Activated naive CD4-positive, alpha-beta T cell treated with anti-CD3 and anti-CD28 coated beads, Interleukin-2, amount 10 ng/mL, durations not matched to agents 7 days and 5 days (primary cell): ENCODE measurements around the gene RRP12.
A peak's percentile ranks its signal among the peaks of the same experiment; 100 is the strongest.

Experiments used
- CTCF ChIA-PET: fragments of 350-600 bp; sonication (Branson Sonifier 250); formaldehyde crosslinking; loops from one replicate; lab custom pipeline; 2021; ENCODE audit warnings: antibody characterized with exemption; lab: Charles Lee
- DNase-seq: peaks from one replicate; pipeline ENCODE4 v3.0.0-alpha.2; 2020
- H3K27ac Mint-ChIP-seq: one replicate; pipeline ENCODE4 v1.8.0; 2021; ENCODE audit warnings: mild to moderate bottlenecking, moderate library complexity, mixed read lengths
- H3K27me3 Mint-ChIP-seq: one replicate; pipeline ENCODE4 v1.8.0; 2021; ENCODE audit warnings: mild to moderate bottlenecking, mixed read lengths
- H3K36me3 Mint-ChIP-seq: one replicate; pipeline ENCODE4 v1.8.0; 2021; ENCODE audit warnings: mixed read lengths
- H3K4me1 Mint-ChIP-seq: one replicate; pipeline ENCODE4 v1.8.0; 2021; ENCODE audit warnings: mixed read lengths
- H3K4me3 Mint-ChIP-seq: one replicate; pipeline ENCODE4 v1.8.0; 2021; ENCODE audit warnings: mild to moderate bottlenecking, moderate library complexity, mixed read lengths
- H3K9me3 Mint-ChIP-seq: one replicate; pipeline ENCODE4 v1.8.0; 2021; ENCODE audit warnings: mixed read lengths

Gene RRP12, protein sequence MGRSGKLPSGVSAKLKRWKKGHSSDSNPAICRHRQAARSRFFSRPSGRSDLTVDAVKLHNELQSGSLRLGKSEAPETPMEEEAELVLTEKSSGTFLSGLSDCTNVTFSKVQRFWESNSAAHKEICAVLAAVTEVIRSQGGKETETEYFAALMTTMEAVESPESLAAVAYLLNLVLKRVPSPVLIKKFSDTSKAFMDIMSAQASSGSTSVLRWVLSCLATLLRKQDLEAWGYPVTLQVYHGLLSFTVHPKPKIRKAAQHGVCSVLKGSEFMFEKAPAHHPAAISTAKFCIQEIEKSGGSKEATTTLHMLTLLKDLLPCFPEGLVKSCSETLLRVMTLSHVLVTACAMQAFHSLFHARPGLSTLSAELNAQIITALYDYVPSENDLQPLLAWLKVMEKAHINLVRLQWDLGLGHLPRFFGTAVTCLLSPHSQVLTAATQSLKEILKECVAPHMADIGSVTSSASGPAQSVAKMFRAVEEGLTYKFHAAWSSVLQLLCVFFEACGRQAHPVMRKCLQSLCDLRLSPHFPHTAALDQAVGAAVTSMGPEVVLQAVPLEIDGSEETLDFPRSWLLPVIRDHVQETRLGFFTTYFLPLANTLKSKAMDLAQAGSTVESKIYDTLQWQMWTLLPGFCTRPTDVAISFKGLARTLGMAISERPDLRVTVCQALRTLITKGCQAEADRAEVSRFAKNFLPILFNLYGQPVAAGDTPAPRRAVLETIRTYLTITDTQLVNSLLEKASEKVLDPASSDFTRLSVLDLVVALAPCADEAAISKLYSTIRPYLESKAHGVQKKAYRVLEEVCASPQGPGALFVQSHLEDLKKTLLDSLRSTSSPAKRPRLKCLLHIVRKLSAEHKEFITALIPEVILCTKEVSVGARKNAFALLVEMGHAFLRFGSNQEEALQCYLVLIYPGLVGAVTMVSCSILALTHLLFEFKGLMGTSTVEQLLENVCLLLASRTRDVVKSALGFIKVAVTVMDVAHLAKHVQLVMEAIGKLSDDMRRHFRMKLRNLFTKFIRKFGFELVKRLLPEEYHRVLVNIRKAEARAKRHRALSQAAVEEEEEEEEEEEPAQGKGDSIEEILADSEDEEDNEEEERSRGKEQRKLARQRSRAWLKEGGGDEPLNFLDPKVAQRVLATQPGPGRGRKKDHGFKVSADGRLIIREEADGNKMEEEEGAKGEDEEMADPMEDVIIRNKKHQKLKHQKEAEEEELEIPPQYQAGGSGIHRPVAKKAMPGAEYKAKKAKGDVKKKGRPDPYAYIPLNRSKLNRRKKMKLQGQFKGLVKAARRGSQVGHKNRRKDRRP (N-terminal part only)

DNA sequence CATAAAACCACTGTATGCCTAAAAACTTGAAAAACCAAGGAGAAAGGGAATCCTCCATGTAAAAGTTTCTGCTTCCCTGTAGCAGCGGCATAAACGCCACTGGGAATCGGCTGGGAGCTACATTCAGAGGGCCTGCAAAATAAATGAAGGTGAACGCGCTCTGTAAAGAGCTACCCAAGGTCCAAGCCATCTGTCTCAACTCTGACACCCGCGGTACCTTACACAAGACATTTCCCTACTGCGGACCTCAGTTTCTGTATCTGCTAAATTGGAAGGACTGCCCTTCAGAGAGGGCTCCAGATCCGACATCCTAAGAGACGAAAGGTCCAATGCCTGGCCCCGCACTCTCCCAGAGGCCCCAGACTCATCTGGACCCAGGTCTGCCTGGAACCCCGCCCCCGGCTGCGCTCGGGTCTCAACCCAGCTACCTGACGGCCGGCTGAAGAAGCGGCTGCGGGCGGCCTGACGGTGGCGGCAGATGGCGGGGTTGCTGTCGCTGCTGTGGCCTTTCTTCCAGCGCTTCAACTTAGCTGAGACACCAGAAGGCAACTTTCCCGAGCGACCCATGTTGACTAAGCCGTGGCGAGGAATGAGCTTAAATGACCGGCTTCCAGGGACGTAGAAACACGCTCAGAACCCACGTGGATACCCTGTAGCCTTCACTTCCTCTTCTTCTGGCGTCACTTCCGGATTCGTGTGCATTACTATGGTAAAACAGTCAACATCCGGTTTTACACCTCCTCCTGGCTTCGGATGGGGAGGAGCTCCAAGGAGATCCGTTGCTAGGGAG is at the start of gene RRP12:
TSS of gene RRP12 (minus strand) at position 676 of the 790 bp plus-strand sequence. CDS start at position 567, 109 bp downstream.
- H3K4me3 Mint-ChIP-seq = peak within 1 kb of the TSS; percentile 95
- peak; percentile 92 for DNase-seq
- H3K27me3 Mint-ChIP-seq = peaks cover 8% of the 10 kb centered on the region
- peaks cover 16% of the 10 kb centered on the region for H3K4me1 Mint-ChIP-seq
- H3K36me3 Mint-ChIP-seq = peaks cover 6% of the 10 kb centered on the region
- no peaks in the 10 kb centered on the region for H3K9me3 Mint-ChIP-seq
- CTCF ChIA-PET = interaction anchor here (0.6 to 3.1 kb wide), 14 partner anchors 9 to 152 kb away, joined by 3 to 18 read pairs (median 3); no protein-coding TSS in a partner anchor
- peak within 1 kb of the TSS; percentile 95 for H3K27ac Mint-ChIP-seq

DNA sequence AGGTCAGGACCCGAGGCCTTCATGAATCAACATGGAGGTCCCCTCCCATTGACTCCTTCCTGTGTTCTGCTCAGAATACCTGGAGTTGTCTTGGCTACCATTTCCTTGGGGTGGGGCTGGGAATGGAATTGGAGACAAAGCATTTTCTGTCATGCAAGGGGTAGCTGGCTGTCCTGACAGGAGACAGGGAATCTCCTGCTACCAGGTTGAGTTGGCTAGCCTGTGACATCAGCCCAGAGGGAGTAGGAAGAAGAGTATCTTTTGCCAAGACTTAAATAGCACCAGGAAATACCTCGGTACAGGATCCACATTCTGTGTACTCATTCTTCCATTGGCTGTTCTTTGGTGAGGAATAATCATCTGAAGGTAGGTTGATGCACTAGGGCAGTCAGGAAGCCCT is 49.7 kb upstream of the RRP12 start:
- Mint-ChIP-seq H3K4me3 (no peak overlapping the region), H3K36me3 (peaks cover 24% of the 10 kb centered on the region), H3K27me3 (no peaks in the 10 kb centered on the region), H3K4me1 (peaks cover 48% of the 10 kb centered on the region), H3K27ac (no peak overlapping the region), H3K9me3 (no peaks in the 10 kb centered on the region)
- no peak for DNase-seq
- CTCF ChIA-PET = interaction anchor here (1.1 kb wide), 1 partner anchor 13 kb away, joined by 3 read pairs; no protein-coding TSS in a partner anchor

DNA sequence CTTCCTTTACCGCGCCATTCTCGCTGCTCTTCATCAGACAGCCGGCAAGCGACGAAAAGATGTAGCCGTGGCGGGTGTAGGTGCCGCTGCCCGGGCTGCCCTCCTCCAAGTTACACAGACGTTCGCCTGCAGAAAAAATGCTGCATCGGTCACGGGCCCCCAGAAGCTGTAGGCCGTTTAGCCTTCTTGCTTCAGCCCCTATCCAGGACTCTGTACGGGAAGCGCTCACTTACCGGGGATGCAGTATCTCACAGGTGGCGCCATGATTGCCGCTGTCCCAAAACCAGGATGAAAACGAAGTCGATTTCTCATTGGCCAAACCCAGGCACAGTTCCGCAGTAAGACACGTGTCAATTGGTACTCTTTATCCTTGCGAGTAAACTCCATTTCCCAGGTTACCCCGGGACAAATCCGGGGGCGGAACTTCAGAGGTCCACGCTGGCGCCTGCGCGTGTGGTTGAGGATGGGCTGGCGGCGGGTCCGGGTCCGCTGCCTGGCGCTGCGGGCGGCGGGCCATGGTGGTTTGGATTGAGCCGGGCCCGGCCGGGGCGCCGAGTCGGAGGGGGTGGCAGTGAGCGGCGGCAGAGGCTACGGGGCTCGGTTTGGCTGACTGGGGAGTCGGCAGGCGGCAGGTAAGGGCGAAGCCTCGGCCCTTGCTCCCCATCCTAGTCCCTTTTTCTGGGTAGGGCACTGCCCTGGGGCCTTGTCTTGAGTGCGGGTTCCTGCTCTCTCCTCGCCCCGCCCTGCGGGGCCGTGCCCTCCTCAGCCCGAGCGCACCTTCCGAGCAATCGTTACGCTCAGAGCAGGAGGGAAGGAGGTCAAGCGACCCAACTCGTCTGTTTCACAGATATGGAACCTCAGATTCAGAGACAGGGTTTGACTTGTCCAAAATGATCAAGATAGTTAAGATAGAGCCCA is 44.8 kb upstream of the RRP12 start, which contains the start of the genes EXOSC1 and ZDHHC16:
TSS of gene EXOSC1 (minus strand) at position 285 of the 918 bp plus-strand sequence. CDS start at position 264, 21 bp downstream.
TSS of gene ZDHHC16 (plus strand) at position 454 of the 918 bp plus-strand sequence. CDS start 5,501 bp downstream, outside the sequence.
- Mint-ChIP-seq H3K4me3 (peak within 1 kb of the TSS; percentile 88), H3K36me3 (peaks cover 24% of the 10 kb centered on the region), H3K27ac (peak within 1 kb of the TSS; percentile 90), H3K4me1 (peaks cover 60% of the 10 kb centered on the region), H3K9me3 (no peaks in the 10 kb centered on the region), H3K27me3 (no peaks in the 10 kb centered on the region)
- CTCF ChIA-PET = interaction anchor here (0.6 to 5.1 kb wide), 3 partner anchors 15 to 167 kb away, joined by 3 to 27 read pairs (median 4); no protein-coding TSS in a partner anchor
- DNase-seq = peak; percentile 95

DNA sequence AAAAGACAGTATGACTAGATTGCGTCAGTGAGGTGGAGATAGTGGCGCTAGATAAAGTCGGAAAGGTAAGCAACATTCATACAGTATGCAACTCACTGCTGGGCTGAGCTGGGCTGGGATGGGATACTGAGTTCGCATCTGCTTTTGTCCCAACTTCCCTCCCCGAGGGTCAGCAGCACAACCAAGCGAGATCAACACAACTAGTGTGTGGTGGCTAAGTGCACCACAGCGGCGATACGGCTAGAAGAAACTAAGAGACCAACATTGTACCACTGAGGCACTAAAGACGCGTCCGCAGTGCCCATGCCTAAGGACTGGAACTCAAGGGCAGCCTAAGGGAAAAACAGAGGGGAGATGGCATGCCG is 44.2 kb upstream of the RRP12 start:
- H3K36me3 Mint-ChIP-seq = peaks cover 21% of the 10 kb centered on the region

DNA sequence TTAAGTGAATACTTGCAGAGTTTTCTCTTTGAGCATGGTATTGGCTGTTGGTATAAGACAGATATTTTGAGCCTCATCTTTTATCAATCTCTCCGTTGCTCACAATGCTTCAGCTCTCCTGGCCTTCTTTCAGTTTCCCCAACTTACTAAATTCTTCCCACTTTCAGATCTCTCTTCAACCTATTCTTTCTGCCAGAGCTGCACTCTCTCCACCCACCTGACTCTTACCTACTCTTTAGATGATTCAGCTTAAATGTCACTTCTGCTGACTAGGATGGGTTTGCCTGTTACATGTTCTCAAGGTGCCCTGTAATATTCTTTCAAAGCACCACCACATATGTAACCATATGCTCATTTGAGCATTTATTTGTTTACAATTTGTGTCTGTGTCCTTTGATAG is 43.1 kb upstream of the RRP12 start:
- H3K9me3 Mint-ChIP-seq = no peaks in the 10 kb centered on the region
- no peak overlapping the region for H3K27ac Mint-ChIP-seq
- H3K4me3 Mint-ChIP-seq = peak overlapping the region; percentile 88
- CTCF ChIA-PET = interaction anchor here (0.6 to 5.1 kb wide), 6 partner anchors 9 to 243 kb away, joined by 3 to 27 read pairs (median 3); partner anchors contain the start of genes AVPI1 and RRP12
- no peaks in the 10 kb centered on the region for H3K27me3 Mint-ChIP-seq
- H3K36me3 Mint-ChIP-seq = peaks cover 24% of the 10 kb centered on the region
- no peak for DNase-seq
- peaks cover 52% of the 10 kb centered on the region for H3K4me1 Mint-ChIP-seq

More for the DNA sequence above, 44.2 kb upstream of the RRP12 start:
- DNase-seq = no peak
- Mint-ChIP-seq H3K9me3 (no peaks in the 10 kb centered on the region), H3K4me1 (peaks cover 55% of the 10 kb centered on the region), H3K27me3 (no peaks in the 10 kb centered on the region), H3K27ac (peak overlapping the region; percentile 90), H3K4me3 (peak overlapping the region; percentile 88)
- CTCF ChIA-PET = interaction anchor here (0.6 to 5.1 kb wide), 4 partner anchors 9 to 117 kb away, joined by 3 to 27 read pairs (median 3); no protein-coding TSS in a partner anchor

DNA sequence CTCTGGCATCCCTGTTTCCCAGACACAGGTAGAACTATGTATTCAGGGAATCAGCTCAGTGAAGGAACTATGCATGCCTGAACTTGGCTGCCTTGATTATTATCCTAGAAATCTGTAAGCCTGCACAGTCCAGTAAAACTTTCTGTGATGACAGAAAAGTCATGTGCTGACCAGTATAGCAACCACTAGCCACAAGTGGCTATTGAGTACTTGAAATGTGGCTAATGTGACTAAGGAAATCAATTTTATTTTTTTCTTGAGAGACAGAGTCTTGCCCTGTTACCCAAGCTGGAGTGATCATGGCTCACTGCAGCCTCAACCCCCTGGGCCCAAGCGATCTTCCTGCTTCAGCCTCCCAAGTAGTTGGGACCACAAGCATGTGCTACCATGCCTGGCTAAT is 41.1 kb upstream of the RRP12 start:
- Mint-ChIP-seq H3K36me3 (peaks cover 30% of the 10 kb centered on the region), H3K27me3 (no peaks in the 10 kb centered on the region), H3K27ac (no peak overlapping the region), H3K9me3 (no peaks in the 10 kb centered on the region), H3K4me3 (no peak overlapping the region), H3K4me1 (peaks cover 37% of the 10 kb centered on the region)
- DNase-seq = no peak
- CTCF ChIA-PET = interaction anchor here (0.9 to 5.1 kb wide), 3 partner anchors 14 to 34 kb away, joined by 3 to 27 read pairs (median 9); no protein-coding TSS in a partner anchor

DNA sequence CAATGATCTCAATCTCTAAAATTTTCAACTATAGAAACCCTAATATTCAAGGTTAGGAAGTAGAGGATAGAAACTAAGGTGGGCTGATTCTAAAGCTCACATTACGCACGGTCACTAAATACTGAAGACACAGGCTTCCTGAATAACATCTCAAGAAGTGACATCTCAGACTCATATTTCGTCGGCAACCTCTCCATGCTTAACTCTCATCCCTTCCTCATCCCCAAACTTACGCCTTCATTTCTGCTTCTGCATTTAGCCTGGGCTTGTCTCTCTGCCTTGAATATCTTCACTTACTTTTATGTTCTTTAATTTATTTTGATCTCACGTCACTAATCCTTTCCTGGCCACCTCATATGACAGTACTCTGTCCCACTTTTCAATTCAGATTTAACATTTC is 34.1 kb upstream of the RRP12 start:
- no peaks in the 10 kb centered on the region for H3K9me3 Mint-ChIP-seq
- no peak overlapping the region for H3K4me3 Mint-ChIP-seq
- no peaks in the 10 kb centered on the region for H3K27me3 Mint-ChIP-seq
- peaks cover 53% of the 10 kb centered on the region for H3K36me3 Mint-ChIP-seq
- CTCF ChIA-PET = interaction anchor here (2.9 kb wide), 1 partner anchor 27 kb away, joined by 19 read pairs; no protein-coding TSS in a partner anchor
- no peak for DNase-seq
- H3K27ac Mint-ChIP-seq = no peak overlapping the region
- peaks cover 4% of the 10 kb centered on the region for H3K4me1 Mint-ChIP-seq

DNA sequence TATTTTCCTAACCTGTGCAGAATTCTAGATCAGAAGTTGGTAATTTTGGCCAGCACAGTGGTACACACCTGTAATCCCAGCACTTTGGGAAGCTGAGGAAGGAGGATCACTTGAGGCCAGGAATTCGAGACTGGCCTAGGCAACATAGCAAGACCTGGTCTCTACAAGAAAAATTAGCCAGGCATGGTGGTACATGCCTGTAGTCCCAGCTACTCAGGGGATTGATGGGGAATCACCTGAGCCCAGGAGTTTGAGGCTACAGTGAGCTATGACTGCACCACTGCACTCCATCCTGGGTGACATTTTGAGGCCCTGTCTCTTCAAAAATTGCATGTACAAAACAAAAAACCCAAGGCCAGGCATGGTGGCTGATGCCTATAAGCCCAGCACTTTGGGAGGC is 33.4 kb upstream of the RRP12 start:
- DNase-seq = no peak
- Mint-ChIP-seq H3K4me3 (no peak overlapping the region), H3K4me1 (peaks cover 8% of the 10 kb centered on the region), H3K27ac (no peak overlapping the region), H3K9me3 (no peaks in the 10 kb centered on the region), H3K36me3 (peaks cover 55% of the 10 kb centered on the region), H3K27me3 (no peaks in the 10 kb centered on the region)
- CTCF ChIA-PET = interaction anchor here (2.9 kb wide), 1 partner anchor 27 kb away, joined by 19 read pairs; no protein-coding TSS in a partner anchor

DNA sequence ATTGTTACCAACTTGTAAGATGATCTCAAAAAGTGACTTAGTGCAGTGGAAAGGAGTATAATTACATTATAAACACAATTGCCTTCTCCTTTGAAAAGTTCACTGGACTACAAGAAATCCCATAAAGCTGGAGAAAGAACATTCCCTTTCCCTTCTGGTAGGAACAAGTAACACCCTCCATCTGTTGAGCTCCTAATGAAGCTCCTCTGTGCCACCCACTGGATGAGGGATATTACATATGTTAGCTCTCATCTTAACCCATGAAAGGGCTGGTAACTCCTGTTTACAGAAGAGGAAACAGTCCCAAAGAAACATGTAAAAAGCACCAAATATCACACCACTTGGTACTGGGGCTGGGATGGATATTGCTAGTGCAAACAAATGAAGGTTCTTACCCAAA is 32.9 kb upstream of the RRP12 start:
- no peak for DNase-seq
- Mint-ChIP-seq H3K9me3 (no peaks in the 10 kb centered on the region), H3K27ac (no peak overlapping the region), H3K4me3 (no peak overlapping the region), H3K27me3 (no peaks in the 10 kb centered on the region), H3K36me3 (peaks cover 56% of the 10 kb centered on the region), H3K4me1 (peaks cover 13% of the 10 kb centered on the region)
- CTCF ChIA-PET = interaction anchor here (0.9 to 2.9 kb wide), 2 partner anchors 15 to 26 kb away, joined by 4 to 19 read pairs; no protein-coding TSS in a partner anchor

DNA sequence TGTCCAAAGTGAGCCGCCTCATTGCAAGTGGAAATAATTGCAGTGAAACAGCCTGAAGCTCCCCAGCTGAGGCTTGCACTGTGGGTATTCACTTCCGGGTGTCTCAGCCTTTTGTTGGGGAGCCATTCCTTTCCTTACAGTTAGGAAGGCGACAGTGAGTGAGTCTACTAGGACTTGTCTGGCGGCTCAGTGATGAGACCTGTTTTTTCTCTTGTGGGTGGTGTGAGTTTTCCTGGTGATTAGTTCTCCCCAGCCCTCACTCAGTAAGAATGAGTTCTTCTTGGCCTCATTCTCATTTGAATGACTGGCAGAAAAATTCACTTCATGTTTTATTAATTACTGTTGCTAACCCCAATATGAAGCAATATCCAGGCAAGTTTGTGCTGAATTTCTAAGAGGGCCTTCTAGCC is 27.4 kb upstream of the RRP12 start:
- CTCF ChIA-PET = interaction anchor here (0.6 to 3.7 kb wide), 6 partner anchors 8 to 195 kb away, joined by 3 to 24 read pairs (median 5); no protein-coding TSS in a partner anchor
- Mint-ChIP-seq H3K36me3 (peaks cover 55% of the 10 kb centered on the region), H3K4me3 (peak overlapping the region; percentile 80), H3K27ac (peak overlapping the region; percentile 78), H3K27me3 (peaks cover 3% of the 10 kb centered on the region), H3K9me3 (no peaks in the 10 kb centered on the region), H3K4me1 (peaks cover 40% of the 10 kb centered on the region)
- DNase-seq = peak; percentile 46

DNA sequence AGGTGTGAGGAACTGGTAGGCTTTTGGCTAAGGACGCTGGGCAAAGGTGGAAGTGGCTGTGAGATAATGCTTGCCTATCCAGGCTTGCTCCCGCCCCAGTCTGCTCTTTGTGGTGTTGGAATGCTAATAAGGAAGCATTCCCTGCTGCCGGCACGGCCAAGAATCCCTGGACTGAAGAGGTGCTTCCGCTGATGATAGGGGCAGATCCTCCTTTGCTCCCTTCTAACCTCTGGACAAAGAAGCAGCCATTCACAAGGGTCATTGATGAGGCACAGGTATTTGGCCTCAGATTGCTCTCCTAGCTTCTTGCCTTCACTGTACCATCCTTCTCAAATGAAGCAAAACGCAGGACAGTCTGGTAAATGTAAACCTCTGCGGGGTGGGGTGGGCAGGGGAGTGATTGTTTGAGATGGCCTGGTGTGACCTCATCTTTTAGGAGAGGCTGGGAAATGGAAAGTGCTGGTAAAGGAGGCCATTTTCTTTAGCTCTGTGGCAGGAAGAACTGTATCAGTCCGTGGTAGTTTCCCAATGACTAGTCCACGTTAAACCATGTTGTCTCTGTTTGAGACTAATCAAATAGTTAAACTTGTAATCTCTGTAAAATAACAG is 26.5 kb upstream of the RRP12 start:
- peaks cover 53% of the 10 kb centered on the region for H3K36me3 Mint-ChIP-seq

More for the DNA sequence above, 26.5 kb upstream of the RRP12 start:
- no peak for DNase-seq
- Mint-ChIP-seq H3K27me3 (peaks cover 3% of the 10 kb centered on the region), H3K4me1 (peaks cover 49% of the 10 kb centered on the region), H3K4me3 (peak overlapping the region; percentile 88), H3K9me3 (no peaks in the 10 kb centered on the region), H3K27ac (peak overlapping the region; percentile 94)
- CTCF ChIA-PET = interaction anchor here (1.0 to 3.7 kb wide), 8 partner anchors 9 to 36 kb away, joined by 3 to 24 read pairs (median 4); partner anchors contain the start of gene RRP12
